GM18508 (cell line): ENCODE results near the gene GLIS1.

Source experiments
- ATAC-seq: cut with Tn5 transposase; IDR thresholded peaks from one replicate; pipeline ENCODE4 v1.9.1; 2021; ENCODE audit warnings: moderate number of reproducible peaks; ENCODE audit not compliant: insufficient read depth, unreplicated experiment

Gene GLIS1

GRCh38 chr1:53601867-53602775 lies 136.8 kb downstream of the GLIS1 start:
- ATAC-seq = no peak

- no peak for ATAC-seq
Observed at GRCh38 chr1:53601031-53601745, 137.8 kb downstream of the GLIS1 start.

- no peak for ATAC-seq
Observed at GRCh38 chr1:53600561-53600960, 138.4 kb downstream of the GLIS1 start.

- no peak for ATAC-seq
Observed at GRCh38 chr1:53600001-53600400, 139.0 kb downstream of the GLIS1 start.

DNA sequence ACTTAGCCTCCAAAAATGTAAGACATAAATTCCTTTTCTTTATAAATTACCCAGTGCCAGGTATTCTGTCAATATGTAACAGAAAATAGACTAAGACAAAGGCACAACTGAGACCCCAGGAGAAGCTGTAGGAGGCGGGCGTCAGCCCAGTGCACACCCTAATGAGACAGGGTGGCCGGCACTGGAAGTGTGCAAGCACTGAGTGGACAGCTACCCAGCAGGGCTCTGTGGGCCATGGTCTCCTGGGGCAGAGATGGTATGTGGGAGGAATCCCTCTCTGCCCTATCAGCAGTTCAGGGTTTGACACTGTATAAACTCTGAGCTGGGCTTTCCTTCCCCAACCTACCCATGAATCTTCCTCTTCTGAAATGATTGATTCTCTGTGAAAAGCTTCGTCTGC lies 139.5 kb downstream of the GLIS1 start:
- ATAC-seq = no peak

DNA sequence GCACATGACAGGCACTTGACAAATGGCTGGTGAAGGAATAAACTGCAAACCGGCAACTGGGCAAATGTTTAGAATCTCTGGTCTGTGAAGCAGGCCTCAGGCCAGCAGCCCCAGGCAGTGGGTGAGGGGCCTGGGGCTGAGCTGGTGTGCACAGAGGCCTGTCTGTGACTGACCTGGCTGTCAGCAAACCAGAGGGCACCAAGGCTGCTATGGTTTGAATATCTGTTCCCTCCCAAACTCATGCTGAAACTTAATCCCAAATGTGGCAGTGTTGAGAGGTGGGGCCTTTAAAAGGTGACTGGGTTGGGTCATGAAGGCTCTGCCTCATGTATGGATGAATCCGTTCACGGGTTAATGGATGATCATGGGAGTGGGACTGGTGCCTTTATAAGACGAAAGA lies 140.0 kb downstream of the GLIS1 start:
- ATAC-seq = no peak

DNA sequence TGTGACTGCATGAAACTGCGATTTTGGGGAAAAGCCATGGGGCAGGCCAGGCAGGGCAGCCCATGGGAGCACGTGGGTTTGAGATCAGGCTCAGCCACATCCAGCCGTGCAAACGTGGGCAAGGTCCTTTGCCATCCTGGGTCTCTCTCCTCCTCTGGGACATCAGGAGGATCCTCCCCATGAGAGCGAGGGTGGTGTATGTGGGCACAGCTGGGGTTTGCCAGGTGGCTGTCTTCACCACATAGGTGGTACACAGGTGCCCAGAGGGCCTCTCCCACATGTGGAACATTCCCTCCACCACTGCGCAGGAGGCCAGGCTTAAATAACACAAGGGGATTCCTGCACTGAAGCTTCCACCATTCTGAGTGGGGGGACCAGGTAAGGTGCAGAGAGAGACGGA lies 143.1 kb downstream of the GLIS1 start:
- ATAC-seq = no peak

DNA sequence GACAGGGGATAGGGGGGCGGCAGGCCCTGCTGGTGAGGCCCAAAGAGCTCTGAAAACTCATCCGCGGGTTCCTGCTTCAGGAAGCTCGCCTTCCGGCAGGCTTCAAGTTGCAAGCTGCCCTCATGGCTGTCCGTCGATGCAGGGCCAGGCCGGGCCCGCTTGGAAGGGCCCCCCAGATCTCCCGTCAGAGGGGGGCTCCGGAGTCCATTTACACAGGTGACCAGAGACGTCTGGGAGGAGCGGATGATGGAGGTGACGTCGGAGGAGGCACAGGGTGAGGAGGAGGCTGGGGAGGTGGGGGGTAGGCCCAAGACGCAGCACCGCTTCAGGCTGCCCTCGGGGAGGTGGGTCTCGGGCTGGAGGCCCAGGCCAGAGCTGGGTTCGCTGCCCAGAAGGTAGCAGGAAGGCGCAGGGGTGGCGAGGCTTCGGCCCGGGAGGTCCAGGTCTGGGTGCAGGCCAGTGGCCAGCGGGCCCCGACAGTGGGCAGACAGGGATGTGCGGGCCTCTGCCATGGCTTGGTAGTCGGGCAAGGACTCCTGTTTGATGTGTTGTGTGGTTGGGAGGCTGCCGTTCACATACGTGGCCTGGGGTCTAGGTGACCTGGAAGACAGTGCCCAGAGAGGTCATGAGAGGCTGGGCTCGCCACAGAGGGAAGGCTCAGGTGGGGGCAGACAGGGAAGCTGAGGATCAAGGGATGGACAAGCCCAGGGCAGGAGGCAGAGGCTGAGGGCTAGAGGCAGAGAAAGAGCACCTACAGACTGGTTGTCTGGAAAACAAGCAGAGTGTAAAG lies 144.4 kb downstream of the GLIS1 start:
- no peak for ATAC-seq

GRCh38 chr1:53593758-53594380 lies 145.1 kb downstream of the GLIS1 start:
- ATAC-seq = no peak

GRCh38 chr1:53592985-53593757 lies 145.8 kb downstream of the GLIS1 start:
- ATAC-seq = no peak

GRCh38 chr1:53592521-53592982 lies 146.4 kb downstream of the GLIS1 start:
- no peak for ATAC-seq

DNA sequence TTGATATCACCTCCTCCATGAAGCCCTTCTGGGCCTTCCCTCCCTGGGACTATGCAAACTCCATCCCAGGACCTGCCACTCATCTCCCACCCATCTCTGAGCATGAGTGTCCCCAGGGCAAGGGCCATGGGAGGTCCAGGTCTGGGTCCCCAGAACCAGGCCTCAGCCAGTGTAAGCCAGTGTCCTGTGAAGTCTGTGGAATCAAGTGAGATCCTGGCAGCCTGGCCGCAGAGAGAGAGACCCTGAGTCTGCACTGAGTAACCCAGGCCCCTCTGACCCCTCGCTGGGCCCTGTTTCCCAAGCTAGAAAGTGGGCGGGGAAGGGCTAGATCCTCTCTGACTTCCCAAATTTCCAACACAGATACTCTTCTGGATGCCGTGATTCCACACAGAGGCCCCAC lies 147.0 kb downstream of the GLIS1 start:
- no peak for ATAC-seq

- ATAC-seq = no peak
Observed at GRCh38 chr1:53590531-53591515, 148.1 kb downstream of the GLIS1 start.

DNA sequence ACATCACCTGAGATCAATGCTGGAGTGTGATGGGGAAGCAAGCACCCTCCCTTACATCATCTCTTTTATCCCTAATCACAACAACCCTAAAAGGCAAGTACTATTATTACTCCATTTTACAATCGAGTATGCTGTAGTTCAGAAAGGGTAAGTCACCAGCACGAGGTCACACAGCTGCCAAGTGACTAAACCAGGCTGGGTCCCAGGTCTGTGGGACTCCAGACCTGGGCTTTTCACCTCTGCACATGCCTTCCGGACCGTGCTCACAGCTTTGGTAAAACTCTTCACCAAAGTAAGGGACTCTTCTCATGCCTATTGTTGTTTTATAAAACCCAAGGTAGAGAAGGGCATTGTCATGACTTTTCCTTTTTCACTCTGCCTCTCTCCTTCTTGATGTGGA lies 148.9 kb downstream of the GLIS1 start:
- ATAC-seq = no peak

DNA sequence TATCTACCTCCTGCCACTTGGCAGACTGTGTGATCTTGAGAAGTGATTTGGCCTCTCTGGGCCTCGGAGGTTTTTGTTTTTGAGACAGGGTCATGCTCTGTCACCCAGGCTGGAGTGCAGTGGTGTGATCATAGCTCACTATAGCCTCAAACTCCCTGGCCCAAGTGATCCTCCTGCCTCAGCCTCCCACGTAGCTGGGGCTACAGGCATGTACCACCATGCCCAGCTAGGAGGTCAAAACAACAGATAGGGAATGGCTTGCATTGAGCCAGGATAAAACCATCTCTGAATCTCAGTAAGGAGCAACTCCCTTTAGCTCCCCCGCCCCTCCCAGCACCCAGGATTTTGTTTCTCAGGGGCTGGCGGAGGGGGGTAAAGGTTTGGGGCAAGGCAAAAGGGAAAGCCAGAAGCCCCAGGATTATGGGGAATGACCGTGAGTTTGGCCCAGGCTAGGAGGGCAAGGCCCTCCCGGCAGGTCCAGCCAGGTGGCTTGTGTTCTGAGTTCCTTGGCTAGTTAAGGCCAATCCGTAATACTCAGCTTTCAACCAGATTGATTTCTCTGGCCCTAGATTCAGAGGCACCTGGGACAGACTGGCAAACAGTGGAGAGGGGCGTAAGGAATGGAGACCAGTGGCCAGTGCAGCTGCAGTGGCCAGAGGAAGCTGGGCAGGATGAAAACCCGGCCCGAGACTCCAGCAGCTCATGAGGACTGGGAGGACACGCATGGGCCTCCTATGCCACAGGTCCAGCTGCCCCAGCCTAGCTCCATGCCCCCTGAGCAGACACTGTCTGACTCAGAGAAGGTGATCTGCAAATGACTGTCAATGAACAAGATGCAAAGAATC lies 149.7 kb downstream of the GLIS1 start:
- no peak for ATAC-seq

DNA sequence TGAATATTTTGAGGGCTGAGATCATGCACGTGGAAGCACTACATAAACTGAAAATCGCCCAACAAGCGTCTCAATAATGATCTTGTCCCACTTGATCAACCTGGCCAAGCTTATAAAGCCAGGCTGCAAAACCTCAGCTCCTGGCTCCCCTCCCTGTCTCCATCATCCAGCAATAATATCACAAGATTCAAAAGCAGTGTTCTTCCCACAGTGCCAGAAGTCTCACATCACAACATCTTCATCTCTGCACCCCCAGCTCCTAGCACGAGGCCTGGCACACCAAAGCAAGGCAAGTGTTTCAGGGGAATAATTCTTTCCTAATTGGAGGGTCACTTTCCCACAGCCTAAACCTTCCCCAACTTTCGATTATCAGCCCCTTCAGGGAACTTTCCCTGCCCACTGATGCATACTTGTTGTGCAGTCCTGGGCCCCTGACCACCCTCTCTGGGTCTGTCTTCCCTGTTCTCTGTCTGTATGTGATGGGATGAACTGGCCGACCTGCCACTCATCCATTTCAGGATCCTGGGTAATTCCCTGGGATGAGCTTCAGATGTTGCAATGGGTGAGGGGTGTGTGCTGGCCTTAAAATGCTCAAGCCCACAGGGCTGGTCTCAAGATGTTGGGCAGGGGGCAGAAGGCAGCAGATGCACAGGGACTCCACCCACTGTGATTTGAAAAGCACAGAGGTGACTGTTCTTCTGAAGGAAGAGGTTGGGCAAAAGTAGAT lies 150.7 kb downstream of the GLIS1 start:
- no peak for ATAC-seq
